ENCODE results near the gene GSPT1.

GSPT1 gene

DNA sequence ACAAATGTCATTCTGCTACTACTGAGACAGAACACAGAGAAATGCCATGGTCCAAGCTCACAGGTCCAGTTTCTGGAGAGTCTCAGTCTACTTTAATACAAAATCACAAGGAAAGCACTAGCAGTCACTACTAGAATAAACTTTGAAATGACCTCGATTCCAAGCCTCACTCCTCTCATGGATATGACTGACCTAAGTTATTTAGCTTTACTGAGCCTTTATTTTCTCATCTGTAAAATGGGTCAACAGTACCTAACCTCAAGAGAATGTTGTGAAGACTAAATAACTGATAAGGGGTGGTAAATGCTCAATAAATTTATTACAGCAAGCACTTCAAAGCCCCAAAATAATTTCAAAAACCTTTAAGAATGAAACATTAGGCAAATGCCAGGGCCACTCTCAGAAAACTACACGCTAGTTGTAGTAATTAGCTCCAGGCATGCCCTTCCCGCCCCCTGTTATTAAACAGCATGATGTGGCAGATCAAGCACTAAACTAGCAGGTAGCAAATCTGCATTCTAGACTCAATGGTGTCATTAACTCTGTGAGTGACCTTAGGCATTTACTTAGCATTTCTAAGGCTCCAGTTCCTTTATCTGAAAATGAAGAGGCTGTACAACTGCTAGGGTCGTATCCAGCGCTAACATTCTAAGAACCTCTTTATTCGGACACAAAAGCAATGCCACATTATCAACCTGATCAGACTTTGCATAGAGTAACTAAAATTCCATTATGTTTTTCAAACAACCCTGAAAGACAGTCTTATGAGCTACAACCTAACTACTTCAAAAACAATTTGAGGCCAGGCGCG is 8.4 kb downstream of the GSPT1 start:
- no peak overlapping the region for H3K4me2 ChIP-seq (ENCODE audit: low read length)
- no peak overlapping the region for H3K9ac ChIP-seq (ENCODE audit: low read depth, low read length)
- peaks cover 21% of the 10 kb centered on the region for H3K4me1 ChIP-seq (ENCODE audit: control insufficient read depth, insufficient read depth, low read length)
- no peaks in the 10 kb centered on the region for H3K9me3 ChIP-seq (replicated peaks; ENCODE audit: low read length)
- H3K36me3 ChIP-seq (ENCODE audit: insufficient read depth, low read length) = peaks cover 14% of the 10 kb centered on the region
- no peak overlapping the region for H3K4me3 ChIP-seq (ENCODE audit: low read length)
- H3K27me3 ChIP-seq (ENCODE audit: control insufficient read depth, insufficient read depth, low read length) = no peaks in the 10 kb centered on the region

DNA sequence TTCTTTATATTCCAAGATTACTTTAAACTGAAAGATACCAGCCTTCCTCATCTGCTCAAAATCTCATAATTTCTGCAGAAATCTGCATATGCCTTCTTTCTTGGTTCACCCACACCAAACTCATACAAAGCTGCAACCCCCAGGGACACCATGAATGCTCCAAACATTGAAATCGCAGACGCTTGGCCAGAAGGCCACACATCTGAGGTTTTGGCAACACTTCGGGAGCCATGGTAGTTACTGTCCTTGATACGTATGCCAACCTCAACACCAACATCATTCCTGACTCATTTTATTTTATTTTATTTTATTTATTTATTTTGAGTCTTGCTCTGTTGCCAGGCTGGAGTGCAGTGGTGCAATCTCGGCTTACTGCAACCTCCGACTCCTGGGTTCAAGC is 11.8 kb downstream of the GSPT1 start:
- no peak overlapping the region for H3K4me2 ChIP-seq (ENCODE audit: low read length)
- H3K4me3 ChIP-seq (ENCODE audit: low read length) = no peak overlapping the region
- H3K36me3 ChIP-seq (ENCODE audit: insufficient read depth, low read length) = peaks cover 17% of the 10 kb centered on the region
- peaks cover 10% of the 10 kb centered on the region for H3K4me1 ChIP-seq (ENCODE audit: control insufficient read depth, insufficient read depth, low read length)
- H3K9ac ChIP-seq (ENCODE audit: low read depth, low read length) = no peak overlapping the region
- no peaks in the 10 kb centered on the region for H3K9me3 ChIP-seq (replicated peaks; ENCODE audit: low read length)
- no peaks in the 10 kb centered on the region for H3K27me3 ChIP-seq (ENCODE audit: control insufficient read depth, insufficient read depth, low read length)

DNA sequence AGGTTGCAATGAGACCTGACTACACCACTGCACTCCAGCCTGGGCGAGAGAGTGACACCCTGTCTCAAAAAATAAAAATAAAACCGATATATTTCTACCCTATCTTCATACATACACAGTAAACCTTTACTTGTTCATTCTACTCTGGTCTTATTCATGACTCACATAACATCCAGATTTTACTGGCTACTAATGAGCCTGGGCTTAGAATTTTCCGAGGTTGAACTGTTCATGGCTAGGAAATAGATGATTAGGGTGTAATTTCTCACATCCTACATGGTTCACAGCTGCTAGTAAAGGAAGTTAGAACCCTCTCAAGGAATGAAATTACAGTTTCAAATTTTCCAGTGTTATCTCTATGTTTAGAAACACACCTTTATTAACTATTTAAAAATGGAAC is 14.7 kb downstream of the GSPT1 start:
- Histone ChIP-seq H3K9ac (ENCODE audit: low read depth, low read length) (no peak overlapping the region), H3K27me3 (ENCODE audit: control insufficient read depth, insufficient read depth, low read length) (no peaks in the 10 kb centered on the region), H3K4me3 (ENCODE audit: low read length) (no peak overlapping the region), H3K9me3 (replicated peaks; ENCODE audit: low read length) (no peaks in the 10 kb centered on the region), H3K36me3 (ENCODE audit: insufficient read depth, low read length) (peaks cover 17% of the 10 kb centered on the region), H3K4me1 (ENCODE audit: control insufficient read depth, insufficient read depth, low read length) (peaks cover 27% of the 10 kb centered on the region), H3K4me2 (ENCODE audit: low read length) (no peak overlapping the region)

DNA sequence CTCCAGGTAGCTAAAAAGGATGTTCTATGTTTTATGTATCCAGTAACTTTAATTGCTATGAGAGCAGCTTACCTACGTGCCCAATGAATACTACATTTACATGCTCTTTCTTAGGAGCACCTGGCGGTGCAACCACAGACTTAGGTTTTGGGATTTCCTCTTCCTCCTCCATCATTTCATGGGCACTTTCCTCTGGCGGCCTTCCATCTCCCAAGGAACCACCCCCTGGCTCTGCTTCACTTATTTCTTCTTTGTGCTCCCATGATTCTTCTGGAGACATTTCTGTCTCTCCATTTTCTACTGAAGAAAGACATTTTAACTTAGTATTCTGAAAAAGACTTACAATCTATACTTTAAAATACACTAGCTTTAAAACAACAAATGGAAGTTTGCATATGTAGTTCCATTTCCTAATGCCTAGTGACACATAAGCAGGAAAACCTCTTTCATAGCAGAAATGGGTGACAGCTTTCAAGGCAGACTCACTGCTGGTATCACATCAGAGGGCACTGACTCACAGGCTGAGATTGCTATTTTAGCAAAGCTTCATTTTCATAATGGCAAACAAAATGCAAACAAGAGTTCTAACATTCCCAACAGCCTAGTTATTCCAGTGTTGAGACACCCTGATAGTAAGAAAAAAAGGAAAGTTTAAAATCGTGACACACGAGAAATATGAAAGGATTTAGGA is 19.1 kb downstream of the GSPT1 start:
- H3K4me3 ChIP-seq (ENCODE audit: low read length) = no peak overlapping the region
- peak overlapping the region; percentile 11 for H3K9ac ChIP-seq (ENCODE audit: low read depth, low read length)
- H3K36me3 ChIP-seq (ENCODE audit: insufficient read depth, low read length) = peaks cover 39% of the 10 kb centered on the region

DNA sequence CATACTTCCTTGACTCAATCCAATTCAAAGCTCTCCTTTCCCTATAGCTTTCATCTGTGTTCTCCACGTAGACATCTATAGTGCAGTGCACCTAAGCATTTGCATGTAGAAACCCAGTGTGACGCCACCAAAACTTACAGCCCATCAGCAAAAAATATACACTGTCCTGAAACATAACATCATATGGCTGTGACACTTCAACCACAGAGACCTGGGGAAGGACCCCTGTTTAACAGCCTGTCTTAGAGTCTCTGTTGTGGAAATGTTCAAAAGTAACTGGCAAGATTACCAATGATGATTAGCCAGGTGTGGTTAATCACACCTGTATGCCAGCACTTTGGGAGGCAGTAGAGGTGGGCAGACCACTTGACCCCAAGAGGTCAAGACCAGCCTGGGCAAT is 22.2 kb downstream of the GSPT1 start:
- H3K4me1 ChIP-seq (ENCODE audit: control insufficient read depth, insufficient read depth, low read length) = peaks cover 20% of the 10 kb centered on the region

More for the DNA sequence above, 19.1 kb downstream of the GSPT1 start:
- no peaks in the 10 kb centered on the region for H3K27me3 ChIP-seq (ENCODE audit: control insufficient read depth, insufficient read depth, low read length)
- H3K9me3 ChIP-seq (replicated peaks; ENCODE audit: low read length) = no peaks in the 10 kb centered on the region
- H3K4me2 ChIP-seq (ENCODE audit: low read length) = peak overlapping the region; percentile 47
- H3K4me1 ChIP-seq (ENCODE audit: control insufficient read depth, insufficient read depth, low read length) = peaks cover 24% of the 10 kb centered on the region

DNA sequence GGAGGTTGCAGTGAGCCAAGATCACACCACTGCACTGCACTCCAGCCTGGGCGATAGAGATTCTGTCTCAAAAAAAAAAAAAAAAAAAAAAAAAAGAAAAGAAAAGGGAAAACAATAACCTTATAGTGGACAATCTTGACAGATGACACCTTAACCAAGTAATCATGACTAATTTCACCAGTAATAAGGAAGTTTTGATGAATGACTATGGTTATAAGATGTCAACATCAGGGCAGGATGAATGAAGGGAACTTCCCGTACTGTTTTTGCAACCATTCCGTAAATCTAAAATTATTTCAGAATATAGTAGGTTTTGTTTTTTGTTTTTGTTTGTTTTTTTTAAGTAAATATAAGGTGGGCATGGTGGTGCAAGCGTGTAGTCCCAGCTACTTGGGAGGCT is 23.0 kb downstream of the GSPT1 start:
- no peak overlapping the region for H3K4me3 ChIP-seq (ENCODE audit: low read length)
- H3K9me3 ChIP-seq (replicated peaks; ENCODE audit: low read length) = no peaks in the 10 kb centered on the region
- peaks cover 50% of the 10 kb centered on the region for H3K36me3 ChIP-seq (ENCODE audit: insufficient read depth, low read length)

More for the DNA sequence above, 22.2 kb downstream of the GSPT1 start:
- Histone ChIP-seq H3K27me3 (ENCODE audit: control insufficient read depth, insufficient read depth, low read length) (no peaks in the 10 kb centered on the region), H3K9me3 (replicated peaks; ENCODE audit: low read length) (no peaks in the 10 kb centered on the region), H3K36me3 (ENCODE audit: insufficient read depth, low read length) (peaks cover 50% of the 10 kb centered on the region), H3K4me3 (ENCODE audit: low read length) (no peak overlapping the region), H3K4me2 (ENCODE audit: low read length) (no peak overlapping the region), H3K9ac (ENCODE audit: low read depth, low read length) (no peak overlapping the region)

DNA sequence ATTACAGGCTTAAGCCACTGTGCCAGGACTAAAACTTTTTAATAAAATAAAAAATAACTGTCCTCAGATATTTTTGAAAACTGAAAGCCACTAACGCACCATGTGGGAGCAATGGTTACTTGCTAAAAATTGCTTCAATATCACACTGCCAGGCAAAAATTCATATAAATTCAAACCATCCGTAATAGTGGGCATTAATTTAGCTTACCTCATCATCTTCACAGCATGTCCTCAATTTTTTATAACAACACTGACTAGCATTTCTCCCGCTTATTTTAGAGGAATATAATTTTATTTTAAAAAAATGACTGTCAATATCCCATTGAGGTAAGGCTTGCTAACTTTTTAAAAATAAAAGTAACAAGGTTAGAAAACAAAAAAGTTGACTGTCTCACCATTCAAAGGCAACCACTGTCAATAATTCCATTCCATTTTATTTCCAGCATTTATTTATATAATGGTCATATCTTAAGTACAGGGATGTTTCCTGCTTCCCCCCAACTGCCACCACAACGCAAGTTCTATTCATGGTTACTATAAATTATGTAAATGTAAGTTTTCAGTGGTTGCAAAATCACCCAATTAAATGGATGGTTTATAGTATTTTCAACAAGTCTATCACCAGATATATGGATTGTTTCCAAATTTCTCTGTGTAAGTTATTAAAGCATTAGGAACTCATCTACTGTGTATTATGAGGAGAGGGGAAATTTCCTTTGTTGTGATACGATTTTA is 25.4 kb downstream of the GSPT1 start:
- Histone ChIP-seq H3K36me3 (ENCODE audit: insufficient read depth, low read length) (peaks cover 63% of the 10 kb centered on the region), H3K4me3 (ENCODE audit: low read length) (no peak overlapping the region), H3K4me1 (ENCODE audit: control insufficient read depth, insufficient read depth, low read length) (no peaks in the 10 kb centered on the region), H3K9me3 (replicated peaks; ENCODE audit: low read length) (no peaks in the 10 kb centered on the region), H3K9ac (ENCODE audit: low read depth, low read length) (no peak overlapping the region), H3K4me2 (ENCODE audit: low read length) (no peak overlapping the region), H3K27me3 (ENCODE audit: control insufficient read depth, insufficient read depth, low read length) (no peaks in the 10 kb centered on the region)

More for the DNA sequence above, 23.0 kb downstream of the GSPT1 start:
- Histone ChIP-seq H3K9ac (ENCODE audit: low read depth, low read length) (no peak overlapping the region), H3K4me1 (ENCODE audit: control insufficient read depth, insufficient read depth, low read length) (peaks cover 18% of the 10 kb centered on the region), H3K4me2 (ENCODE audit: low read length) (no peak overlapping the region), H3K27me3 (ENCODE audit: control insufficient read depth, insufficient read depth, low read length) (no peaks in the 10 kb centered on the region)

DNA sequence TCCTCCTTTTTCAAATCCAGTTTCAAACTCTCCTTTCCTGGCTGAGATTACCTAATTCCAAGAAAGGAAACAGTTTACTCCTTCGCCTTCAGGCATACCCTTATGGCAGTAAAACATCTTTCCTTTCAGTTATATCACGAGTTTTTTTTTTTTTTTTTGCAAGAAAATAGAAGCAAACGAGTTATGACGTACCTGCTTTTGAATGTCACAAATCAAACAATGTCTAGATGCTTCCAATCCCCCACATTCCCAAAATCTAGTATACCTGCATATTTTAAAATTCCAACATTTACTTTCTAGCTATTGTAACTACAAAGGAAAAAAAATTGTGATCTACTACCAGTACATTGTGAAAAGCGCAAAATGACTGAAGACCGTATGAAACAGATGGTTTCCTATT is 28.9 kb downstream of the GSPT1 start:
- Histone ChIP-seq H3K36me3 (ENCODE audit: insufficient read depth, low read length) (peaks cover 66% of the 10 kb centered on the region), H3K4me3 (ENCODE audit: low read length) (no peak overlapping the region), H3K27me3 (ENCODE audit: control insufficient read depth, insufficient read depth, low read length) (no peaks in the 10 kb centered on the region), H3K4me1 (ENCODE audit: control insufficient read depth, insufficient read depth, low read length) (no peaks in the 10 kb centered on the region), H3K9me3 (replicated peaks; ENCODE audit: low read length) (no peaks in the 10 kb centered on the region), H3K9ac (ENCODE audit: low read depth, low read length) (no peak overlapping the region), H3K4me2 (ENCODE audit: low read length) (no peak overlapping the region)

DNA sequence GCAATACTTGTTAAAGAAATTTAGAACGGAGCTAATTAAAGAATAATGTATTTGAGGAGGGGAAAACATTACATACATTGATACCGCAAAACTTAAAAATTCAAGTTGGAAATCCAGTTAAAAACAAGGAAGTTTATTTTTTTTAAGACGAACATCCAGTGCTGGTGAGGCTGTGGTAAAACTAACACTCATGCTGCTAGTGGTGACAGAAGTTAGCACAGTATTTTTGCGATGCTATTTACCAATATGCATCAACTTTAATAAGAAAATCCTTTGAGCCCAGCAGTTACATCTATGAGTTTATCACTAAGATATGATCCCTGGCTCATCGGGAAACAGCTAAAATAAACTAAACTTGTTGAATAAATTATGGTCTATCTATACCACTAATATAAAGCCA is 31.7 kb downstream of the GSPT1 start:
- Histone ChIP-seq H3K27me3 (ENCODE audit: control insufficient read depth, insufficient read depth, low read length) (no peaks in the 10 kb centered on the region), H3K9me3 (replicated peaks; ENCODE audit: low read length) (no peaks in the 10 kb centered on the region), H3K4me3 (ENCODE audit: low read length) (no peak overlapping the region), H3K36me3 (ENCODE audit: insufficient read depth, low read length) (peaks cover 75% of the 10 kb centered on the region), H3K4me2 (ENCODE audit: low read length) (no peak overlapping the region), H3K9ac (ENCODE audit: low read depth, low read length) (no peak overlapping the region), H3K4me1 (ENCODE audit: control insufficient read depth, insufficient read depth, low read length) (no peaks in the 10 kb centered on the region)

DNA sequence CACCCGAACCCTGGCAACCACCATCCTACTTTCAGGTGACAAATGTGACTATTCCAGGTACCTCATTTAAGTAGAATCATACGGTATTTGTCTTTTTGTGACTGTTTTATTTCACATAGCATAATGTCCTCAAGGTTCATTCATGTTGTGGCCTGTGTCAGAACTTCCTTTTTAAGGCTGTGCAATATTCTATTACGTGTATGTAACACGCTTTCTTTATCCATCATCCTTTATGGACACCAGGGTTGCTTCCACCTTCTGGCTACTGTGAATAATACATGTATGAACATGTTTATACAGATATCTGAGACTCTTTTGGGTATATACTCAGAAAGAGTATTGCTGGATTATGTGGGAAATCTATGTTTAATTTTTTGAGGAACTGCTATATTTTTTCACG is 35.7 kb downstream of the GSPT1 start:
- Histone ChIP-seq H3K4me2 (ENCODE audit: low read length) (no peak overlapping the region), H3K4me3 (ENCODE audit: low read length) (no peak overlapping the region), H3K9ac (ENCODE audit: low read depth, low read length) (no peak overlapping the region), H3K27me3 (ENCODE audit: control insufficient read depth, insufficient read depth, low read length) (no peaks in the 10 kb centered on the region), H3K9me3 (replicated peaks; ENCODE audit: low read length) (no peaks in the 10 kb centered on the region), H3K36me3 (ENCODE audit: insufficient read depth, low read length) (peaks cover 78% of the 10 kb centered on the region), H3K4me1 (ENCODE audit: control insufficient read depth, insufficient read depth, low read length) (peaks cover 5% of the 10 kb centered on the region)

DNA sequence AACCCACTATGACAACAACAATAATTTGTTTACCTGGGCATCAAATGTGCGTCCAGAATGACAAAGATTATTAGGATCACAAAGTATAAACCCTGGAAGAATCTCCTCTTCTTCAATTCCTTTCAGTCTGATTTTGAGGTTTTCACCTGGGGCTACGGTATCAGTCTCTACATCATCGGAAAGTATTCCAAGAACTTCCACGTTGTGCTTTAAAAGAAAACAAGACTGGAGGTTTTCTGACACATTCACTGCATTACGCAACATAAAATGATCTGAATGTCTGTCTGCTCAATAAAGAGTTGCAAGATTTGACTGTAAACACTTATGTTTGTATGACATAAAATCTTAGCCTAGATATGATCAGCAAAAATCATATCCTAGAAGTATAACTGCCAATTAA is 38.4 kb downstream of the GSPT1 start:
- Histone ChIP-seq H3K9ac (ENCODE audit: low read depth, low read length) (no peak overlapping the region), H3K9me3 (replicated peaks; ENCODE audit: low read length) (no peaks in the 10 kb centered on the region), H3K4me2 (ENCODE audit: low read length) (no peak overlapping the region), H3K4me3 (ENCODE audit: low read length) (no peak overlapping the region), H3K27me3 (ENCODE audit: control insufficient read depth, insufficient read depth, low read length) (no peaks in the 10 kb centered on the region), H3K4me1 (ENCODE audit: control insufficient read depth, insufficient read depth, low read length) (peaks cover 5% of the 10 kb centered on the region), H3K36me3 (ENCODE audit: insufficient read depth, low read length) (peaks cover 77% of the 10 kb centered on the region)
